Measurements from ENCODE around the gene HNRNPH3.
A peak's percentile ranks its signal among the peaks of the same experiment; 100 is the strongest.
"Not testable (repeated sequence)": the region's sequence is repeated elsewhere in the genome, so short reads cannot be mapped to it uniquely, and the experiment has no call there.

Gene HNRNPH3, protein sequence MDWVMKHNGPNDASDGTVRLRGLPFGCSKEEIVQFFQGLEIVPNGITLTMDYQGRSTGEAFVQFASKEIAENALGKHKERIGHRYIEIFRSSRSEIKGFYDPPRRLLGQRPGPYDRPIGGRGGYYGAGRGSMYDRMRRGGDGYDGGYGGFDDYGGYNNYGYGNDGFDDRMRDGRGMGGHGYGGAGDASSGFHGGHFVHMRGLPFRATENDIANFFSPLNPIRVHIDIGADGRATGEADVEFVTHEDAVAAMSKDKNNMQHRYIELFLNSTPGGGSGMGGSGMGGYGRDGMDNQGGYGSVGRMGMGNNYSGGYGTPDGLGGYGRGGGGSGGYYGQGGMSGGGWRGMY

DNA sequence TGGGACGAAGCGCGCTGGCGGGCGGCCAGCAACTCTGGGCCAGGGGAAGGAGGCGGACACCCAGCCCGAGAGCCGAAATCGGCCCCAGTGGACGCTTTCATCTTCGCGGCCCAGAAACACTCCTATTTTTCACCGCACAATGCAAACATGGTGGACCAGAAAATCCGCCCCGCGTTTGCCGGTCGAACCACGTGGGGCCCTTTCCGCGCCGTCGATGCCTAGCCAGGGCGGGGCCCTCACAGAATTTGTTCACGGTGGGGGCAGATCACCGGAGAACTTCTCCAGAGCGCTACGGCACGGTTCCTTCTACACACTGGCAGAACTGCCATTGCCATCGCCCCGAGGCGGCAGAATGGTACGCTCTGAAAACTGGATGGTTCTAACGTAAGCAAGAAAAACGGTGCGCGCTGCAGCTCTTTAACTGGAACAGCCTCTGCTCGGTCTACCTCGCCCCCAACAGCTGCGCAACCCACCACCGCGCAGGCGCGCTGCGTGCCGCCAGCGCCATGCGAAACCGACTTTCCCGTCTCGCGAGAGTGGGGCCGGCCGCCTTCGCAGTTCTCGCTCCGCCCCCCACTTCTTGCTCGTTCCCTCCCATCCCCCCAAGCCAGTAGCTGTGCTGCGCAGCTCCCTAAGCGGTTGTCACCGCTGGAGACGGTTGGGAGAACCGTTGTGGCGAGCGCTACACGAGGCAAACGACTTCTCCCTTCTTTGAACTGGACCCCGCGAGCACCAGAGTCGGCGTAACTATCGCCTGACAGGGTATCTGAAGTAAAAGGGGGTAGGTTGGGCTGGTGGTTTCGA lies at the start of gene HNRNPH3:
TSS of gene HNRNPH3 (plus strand) at position 610 of the 804 bp plus-strand sequence. CDS start 5,158 bp downstream, outside the sequence.
- DNase-seq (ENCODE audit: low read depth, low spot score): peak; percentile 85

- no peak for DNase-seq (ENCODE audit: low read depth, low spot score)
Observed at GRCh38 chr10:68284062-68285001, 47.5 kb upstream of the HNRNPH3 start.

DNA sequence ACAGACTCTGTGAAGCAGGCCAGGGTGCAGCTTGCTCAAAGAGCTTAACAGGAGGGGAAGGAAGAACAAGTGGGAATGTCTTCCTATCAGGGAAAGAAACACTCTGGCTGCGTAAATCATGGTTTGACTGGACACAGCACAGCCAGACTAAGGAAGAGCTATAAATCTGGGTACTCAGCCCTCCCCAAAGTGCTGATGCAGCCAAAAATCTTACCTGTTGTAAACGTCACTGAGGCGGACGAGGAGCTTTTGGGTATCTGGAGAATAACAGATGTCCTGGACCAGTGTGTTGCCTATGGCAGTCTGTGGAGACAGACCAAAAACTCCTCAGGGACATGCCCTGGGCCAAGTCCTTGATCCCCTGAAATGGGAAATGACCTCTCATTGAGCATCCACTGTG lies 43.1 kb upstream of the HNRNPH3 start:
- no peak for DNase-seq (ENCODE audit: low read depth, low spot score)

DNA sequence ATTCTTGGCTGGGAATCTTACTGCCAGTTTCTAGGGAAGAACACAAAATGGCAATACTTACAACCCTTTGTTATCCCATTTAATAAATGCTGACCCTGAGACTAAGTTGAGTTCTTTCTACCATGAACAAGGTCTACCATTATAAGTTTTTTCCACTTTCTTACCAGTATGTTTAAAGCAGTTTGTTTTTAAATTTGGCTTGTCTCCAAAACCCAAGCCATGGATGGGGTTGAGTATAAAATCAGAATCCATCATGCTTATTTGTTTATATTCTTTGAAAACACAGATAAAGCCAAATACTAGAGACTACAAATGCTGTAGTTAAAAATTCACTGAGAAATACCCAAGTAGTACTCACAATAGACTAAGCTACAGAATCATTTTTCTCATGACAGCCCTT lies 41.1 kb upstream of the HNRNPH3 start:
- no peak for DNase-seq (ENCODE audit: low read depth, low spot score)

GRCh38 chr10:68296843-68297663 lies 34.8 kb upstream of the HNRNPH3 start:
- no peak for DNase-seq (ENCODE audit: low read depth, low spot score)

DNA sequence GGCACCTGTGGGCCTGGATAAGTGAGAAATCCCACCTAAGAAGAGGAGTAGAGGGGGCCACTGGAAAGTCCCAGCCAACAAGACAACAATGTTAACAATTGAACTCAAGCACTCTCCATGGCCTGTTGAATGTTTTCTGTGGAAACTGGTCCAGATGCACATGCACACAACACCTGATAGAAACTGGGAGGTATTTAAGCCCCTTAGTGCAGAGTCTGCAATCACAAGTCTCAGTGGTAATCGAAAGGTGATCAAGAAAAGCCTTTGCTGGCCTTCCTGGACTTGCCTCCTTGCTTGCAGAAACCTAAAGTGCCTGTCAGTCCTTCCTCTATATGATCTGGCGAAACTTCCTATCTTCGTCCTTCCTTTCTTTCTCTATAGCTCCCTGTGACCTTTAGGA lies 30.6 kb upstream of the HNRNPH3 start:
- DNase-seq (ENCODE audit: low read depth, low spot score): no peak

DNA sequence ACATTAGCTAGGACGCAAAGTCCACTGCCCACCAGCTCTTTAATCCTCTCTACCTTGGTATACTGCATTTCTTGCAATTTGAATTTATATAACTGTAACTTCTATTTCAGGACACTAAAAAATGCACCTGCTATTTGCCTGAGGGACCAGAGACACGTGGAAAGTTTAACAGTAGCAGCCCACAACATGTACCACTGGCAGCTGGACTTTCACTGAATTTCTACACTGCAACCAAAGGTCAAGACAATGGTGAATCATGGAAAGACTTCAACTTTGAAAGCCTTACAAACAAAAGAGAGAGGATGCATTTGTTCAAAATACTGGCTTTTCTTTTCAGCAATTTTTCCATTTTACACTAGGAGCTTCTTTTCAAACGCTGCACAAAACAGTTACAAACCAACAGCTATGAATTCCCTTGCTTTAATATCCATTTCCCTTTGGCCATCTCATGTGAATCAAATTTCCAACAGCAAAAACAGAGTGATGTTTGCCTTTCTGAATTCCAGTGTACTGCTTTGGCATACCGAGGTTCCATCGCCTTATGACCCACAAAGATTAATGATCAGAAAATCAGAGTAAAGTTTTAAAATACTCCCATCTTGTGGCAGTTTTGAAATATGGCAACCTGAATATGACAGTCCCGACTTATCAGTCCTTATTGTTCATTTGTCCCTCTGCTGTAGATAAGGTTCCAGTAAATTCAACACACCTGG lies 29.9 kb upstream of the HNRNPH3 start:
- no peak for DNase-seq (ENCODE audit: low read depth, low spot score)

DNA sequence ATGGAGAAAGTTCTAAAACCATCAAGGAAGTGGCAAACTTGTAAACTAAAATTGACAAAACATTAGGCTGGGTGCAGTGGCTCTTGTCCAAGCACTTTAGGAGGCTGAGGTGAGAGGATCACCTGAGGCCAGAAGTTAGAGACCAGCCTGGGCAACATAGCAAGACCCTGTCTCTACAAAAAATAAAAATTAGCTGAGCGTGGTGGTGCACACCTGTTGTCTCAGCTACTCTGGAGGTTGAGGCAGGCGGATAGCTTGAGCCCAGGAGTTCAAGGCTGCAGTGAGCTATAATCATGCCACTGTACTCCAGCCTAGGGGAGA lies 29.4 kb upstream of the HNRNPH3 start:
- DNase-seq (ENCODE audit: low read depth, low spot score): no peak

GRCh38 chr10:68302871-68303270 lies 29.0 kb upstream of the HNRNPH3 start:
- DNase-seq (ENCODE audit: low read depth, low spot score): no peak

GRCh38 chr10:68303849-68304412 lies 27.9 kb upstream of the HNRNPH3 start:
- no peak for DNase-seq (ENCODE audit: low read depth, low spot score)

DNA sequence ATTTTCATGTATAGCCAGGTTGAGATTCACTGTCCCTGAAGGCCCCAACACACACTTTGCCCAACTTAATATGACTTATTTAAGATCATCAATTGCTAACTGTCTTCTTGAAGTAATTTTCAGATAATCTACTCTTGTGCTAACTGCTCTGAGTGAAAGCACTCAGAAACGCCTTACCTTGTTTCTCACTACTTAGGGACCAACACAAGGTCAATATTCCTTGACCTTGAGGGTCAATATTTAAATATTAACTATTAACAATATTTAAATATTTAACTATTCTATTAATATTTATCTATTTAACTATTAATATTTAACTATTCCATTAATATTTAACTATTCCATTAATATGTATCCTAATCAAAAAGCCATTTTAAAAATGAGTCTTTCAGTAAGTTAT lies 26.0 kb upstream of the HNRNPH3 start:
- no peak for DNase-seq (ENCODE audit: low read depth, low spot score)

DNA sequence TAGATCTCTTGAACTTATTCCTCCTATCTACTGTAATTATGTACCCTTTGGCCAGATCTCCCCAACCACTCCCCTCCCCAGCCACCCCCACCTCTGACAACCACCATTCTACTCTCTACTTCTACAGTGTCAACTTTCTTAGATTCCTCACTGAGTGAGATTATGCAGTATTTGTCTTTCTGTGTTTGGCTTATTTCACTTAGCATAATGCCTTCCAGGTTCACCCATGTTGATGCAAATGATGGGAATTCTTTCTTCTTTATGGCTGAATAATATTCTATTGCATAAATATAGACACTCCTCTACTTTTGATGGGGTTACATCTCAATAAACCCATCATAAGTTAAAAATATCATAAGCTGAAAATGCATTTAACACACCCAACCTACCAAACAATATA lies 21.3 kb upstream of the HNRNPH3 start:
- DNase-seq (ENCODE audit: low read depth, low spot score): no peak

DNA sequence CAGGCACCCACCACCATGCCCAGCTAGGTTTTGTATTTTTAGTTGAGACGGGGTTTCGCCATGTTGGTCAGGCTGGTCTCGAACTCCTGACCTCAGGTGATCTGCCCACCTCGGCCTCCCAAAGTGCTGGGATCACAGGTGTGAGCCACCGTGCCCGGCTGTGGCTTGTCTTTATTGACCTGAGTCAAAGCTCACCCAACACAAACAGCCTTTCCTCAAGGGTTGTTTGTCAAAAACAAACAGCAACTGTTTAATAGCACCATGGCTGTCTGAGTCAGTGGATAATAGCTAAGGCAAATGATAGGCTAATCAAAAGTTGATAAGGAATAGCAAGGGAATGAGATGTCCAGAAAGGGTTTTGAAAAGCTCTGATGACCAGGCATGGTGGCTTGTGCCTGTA lies 16.9 kb upstream of the HNRNPH3 start:
- DNase-seq (ENCODE audit: low read depth, low spot score): not testable (repeated sequence)

DNA sequence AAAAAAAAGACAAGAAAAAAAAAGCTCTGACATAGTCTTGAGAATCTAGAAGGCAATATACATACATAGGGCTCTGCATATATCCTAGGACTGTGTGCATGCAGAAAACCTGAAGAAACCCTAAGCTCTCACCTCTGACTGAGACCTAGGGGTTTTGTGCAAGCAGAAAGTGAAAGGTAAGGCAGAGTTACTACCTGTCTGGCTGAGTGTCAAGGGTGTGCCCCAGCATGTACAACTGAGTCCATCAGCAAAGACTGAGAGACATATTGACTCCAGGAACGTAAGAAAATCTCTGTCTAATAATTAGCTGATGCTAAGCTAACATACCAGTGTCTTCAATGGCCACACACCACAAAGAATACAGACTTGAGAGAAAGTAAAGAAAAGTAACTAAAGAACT lies 16.3 kb upstream of the HNRNPH3 start:
- no peak for DNase-seq (ENCODE audit: low read depth, low spot score)

- no peak for DNase-seq (ENCODE audit: low read depth, low spot score)
Observed at GRCh38 chr10:68318331-68319059, 13.4 kb upstream of the HNRNPH3 start.

DNA sequence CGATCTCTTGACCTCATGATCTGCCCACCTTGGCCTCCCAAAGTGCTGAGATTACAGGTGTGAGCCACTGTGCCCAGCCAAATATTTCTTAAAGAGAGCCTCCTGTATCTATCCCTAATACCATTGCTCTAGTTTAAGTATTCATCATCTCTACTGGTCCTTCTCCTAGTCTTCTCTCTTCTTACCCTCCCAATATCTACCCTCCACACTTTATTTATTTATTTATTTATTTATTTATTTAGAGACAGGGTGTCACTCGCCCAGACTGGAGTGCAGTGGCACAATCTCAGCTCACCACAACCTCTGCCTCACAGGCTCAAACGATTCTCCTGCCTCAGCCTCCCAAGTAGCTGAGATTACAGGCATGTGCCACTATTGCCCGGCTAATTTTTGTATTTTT lies 7.5 kb upstream of the HNRNPH3 start:
- not testable (repeated sequence) for DNase-seq (ENCODE audit: low read depth, low spot score)

GRCh38 chr10:68327889-68328786 lies 3.7 kb upstream of the HNRNPH3 start:
- DNase-seq (ENCODE audit: low read depth, low spot score): peak; percentile 9

GRCh38 chr10:68329506-68329861 lies 2.4 kb upstream of the HNRNPH3 start:
- DNase-seq (ENCODE audit: low read depth, low spot score): no peak

Measured in iPS DF 19.7 (cell line).